Suprapubic skin (tissue), 4 donors: ENCODE results near the gene AKAP17A. TPM values are rescaled to one million over a fixed set of nuclear protein-coding genes. Genes with fewer than 3 reads are reported as not detected.

Source experiments
- DNase-seq, 2 donors: peaks; one replicate each; pipeline ENCODE4 v3.0.0-alpha.2; 2019; ENCODE audit warnings: low spot score in 2 of 2
- H3K27ac ChIP-seq: fragments of 200-600 bp; sonication (generic); one replicate; pipeline ENCODE4 v1.5.1; 2019
- H3K27me3 ChIP-seq: fragments of 200-600 bp; sonication (generic); one replicate; pipeline ENCODE4 v1.5.1; 2019
- H3K36me3 ChIP-seq: fragments of 200-600 bp; sonication (generic); one replicate; pipeline ENCODE4 v1.5.1; 2019
- H3K4me1 ChIP-seq: fragments of 200-600 bp; sonication (generic); one replicate; pipeline ENCODE4 v1.5.1; 2019
- H3K4me3 ChIP-seq: fragments of 200-600 bp; sonication (generic); one replicate; pipeline ENCODE4 v1.5.1; 2019; ENCODE audit warnings: mild to moderate bottlenecking
- H3K9me3 ChIP-seq: fragments of 200-600 bp; sonication (generic); one replicate; pipeline ENCODE4 v1.5.1; 2019
- EP300 ChIP-seq: sonication (generic); formaldehyde crosslinking; IDR thresholded peaks from one replicate; pipeline ENCODE4 v1.6.1; 2017; ENCODE audit warnings: antibody characterized with exemption
- POLR2A ChIP-seq, 2 donors: fragments of 450-650 bp; IDR thresholded peaks; one replicate each; pipeline ENCODE4 v1.6.1; 2017; ENCODE audit warnings: antibody characterized with exemption in 2 of 2, mild to moderate bottlenecking in 2 of 2, moderate library complexity in 2 of 2
- POLR2AphosphoS5 ChIP-seq, 3 donors: sonication (generic); formaldehyde crosslinking; IDR thresholded peaks; one replicate each; pipeline ENCODE4 v1.6.1; 2017; ENCODE audit warnings: antibody characterized with exemption in 3 of 3
- WGBS: methylation state at CpG from one replicate; pipeline ENCODE4 v1.1.5; 2018; 5-methylcytosine and 5-hydroxymethylcytosine counted together
- total RNA-seq, 4 donors: library from RNA; depleted of rRNA; stranded (reverse); fragments of >200 nt; gene quantifications; one replicate each; pipeline ENCODE4 v1.1.0, GENCODE V29; 2016
- TF ChIP-seq, protein P1 (sequence below), 2 donors: fragments of 200-600 bp in 1 of 2; fragments of 450-650 bp in 1 of 2; sonication (generic) in 1 of 2; IDR thresholded peaks; one replicate each; pipeline ENCODE4 v1.5.1; 2016 to 2019; ENCODE audit warnings: antibody characterized with exemption in 2 of 2, mild to moderate bottlenecking in 1 of 2, moderate library complexity in 1 of 2

The AKAP17A gene
- total RNA-seq, 4 donors from 2014 or later: 31.4 to 86.7 (median 37.9) TPM

DNA sequence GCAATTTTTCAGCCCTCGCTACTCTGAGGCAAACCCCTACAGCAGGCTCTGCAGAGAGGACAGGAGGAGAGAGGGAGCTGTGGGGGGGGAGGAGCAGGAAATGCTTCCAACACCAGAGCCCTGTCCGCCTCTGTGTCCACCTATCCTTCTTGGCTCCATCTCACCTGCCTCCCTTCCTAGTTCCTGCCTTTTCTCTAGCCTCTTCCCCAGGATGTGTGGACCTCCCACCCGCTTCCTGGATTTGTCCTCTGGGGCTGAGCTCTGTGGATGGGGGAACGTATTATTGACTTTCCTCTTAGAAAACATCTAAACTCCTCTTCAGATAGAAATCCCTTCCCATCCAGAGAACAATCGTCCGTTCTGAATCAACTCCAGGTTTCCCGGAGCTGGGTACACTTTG is 37.8 kb downstream of the AKAP17A start:
- Histone ChIP-seq H3K27ac (no peak overlapping the region), H3K9me3 (no peaks in the 10 kb centered on the region), H3K4me1 (no peaks in the 10 kb centered on the region), H3K36me3 (no peaks in the 10 kb centered on the region), H3K4me3 (no peak overlapping the region), H3K27me3 (no peaks in the 10 kb centered on the region)
- 81% methylated on average over 6 of the region's 7 CpGs for WGBS
- TF ChIP-seq POLR2A (IDR thresholded peaks at IDR 0.05) (no peak), EP300 (no peak), POLR2AphosphoS5 (IDR thresholded peaks at IDR 0.05) (no peak)
- TF ChIP-seq, protein P1, sequence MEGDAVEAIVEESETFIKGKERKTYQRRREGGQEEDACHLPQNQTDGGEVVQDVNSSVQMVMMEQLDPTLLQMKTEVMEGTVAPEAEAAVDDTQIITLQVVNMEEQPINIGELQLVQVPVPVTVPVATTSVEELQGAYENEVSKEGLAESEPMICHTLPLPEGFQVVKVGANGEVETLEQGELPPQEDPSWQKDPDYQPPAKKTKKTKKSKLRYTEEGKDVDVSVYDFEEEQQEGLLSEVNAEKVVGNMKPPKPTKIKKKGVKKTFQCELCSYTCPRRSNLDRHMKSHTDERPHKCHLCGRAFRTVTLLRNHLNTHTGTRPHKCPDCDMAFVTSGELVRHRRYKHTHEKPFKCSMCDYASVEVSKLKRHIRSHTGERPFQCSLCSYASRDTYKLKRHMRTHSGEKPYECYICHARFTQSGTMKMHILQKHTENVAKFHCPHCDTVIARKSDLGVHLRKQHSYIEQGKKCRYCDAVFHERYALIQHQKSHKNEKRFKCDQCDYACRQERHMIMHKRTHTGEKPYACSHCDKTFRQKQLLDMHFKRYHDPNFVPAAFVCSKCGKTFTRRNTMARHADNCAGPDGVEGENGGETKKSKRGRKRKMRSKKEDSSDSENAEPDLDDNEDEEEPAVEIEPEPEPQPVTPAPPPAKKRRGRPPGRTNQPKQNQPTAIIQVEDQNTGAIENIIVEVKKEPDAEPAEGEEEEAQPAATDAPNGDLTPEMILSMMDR (IDR thresholded peaks at IDR 0.05): no peak
- DNase-seq: no peak

GRCh38 chrX:1646009-1646408 is 54.6 kb downstream of the AKAP17A start:
- TF ChIP-seq EP300 (no peak), POLR2A (IDR thresholded peaks at IDR 0.05) (no peak), POLR2AphosphoS5 (IDR thresholded peaks at IDR 0.05) (no peak)
- TF ChIP-seq, protein P1 (IDR thresholded peaks at IDR 0.05): no peak
- H3K9me3 ChIP-seq: peaks cover 10% of the 10 kb centered on the region
- no peaks in the 10 kb centered on the region for H3K36me3 ChIP-seq

DNA sequence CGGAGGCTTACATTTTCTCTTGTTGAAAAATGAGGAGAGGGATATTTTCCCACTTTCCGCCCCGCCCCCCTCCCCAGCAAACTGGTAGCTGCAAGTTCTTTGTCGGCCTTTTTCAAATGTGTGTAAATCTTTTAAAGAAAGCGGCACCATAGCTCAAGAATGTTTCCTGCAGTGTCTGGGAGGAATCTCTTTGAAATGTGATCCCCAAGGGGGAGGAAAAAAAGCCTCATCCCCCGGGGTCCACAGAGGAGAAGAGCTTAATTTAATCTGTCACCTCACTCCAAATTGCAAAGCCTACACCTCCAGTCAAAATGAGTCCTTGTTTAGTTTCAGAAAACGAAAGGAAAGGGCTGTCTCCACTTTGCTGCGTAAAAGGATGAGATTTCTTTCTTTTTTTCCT is 58.2 kb downstream of the AKAP17A start:
- no peak for DNase-seq
- 16% methylated on average over 8 of the region's 8 CpGs for WGBS
- TF ChIP-seq, protein P1 (IDR thresholded peaks at IDR 0.05): no peak
- TF ChIP-seq POLR2AphosphoS5 (IDR thresholded peaks at IDR 0.05): no peak
- TF ChIP-seq EP300: no peak
- TF ChIP-seq POLR2A (IDR thresholded peaks at IDR 0.05): no peak
- H3K4me3 ChIP-seq: no peak overlapping the region
- no peaks in the 10 kb centered on the region for H3K27me3 ChIP-seq
- no peak overlapping the region for H3K27ac ChIP-seq
- no peaks in the 10 kb centered on the region for H3K36me3 ChIP-seq
- peaks cover 10% of the 10 kb centered on the region for H3K9me3 ChIP-seq
- H3K4me1 ChIP-seq: no peaks in the 10 kb centered on the region

More at GRCh38 chrX:1646009-1646408, 54.6 kb downstream of the AKAP17A start:
- DNase-seq: no peak
- Histone ChIP-seq H3K27ac (no peak overlapping the region), H3K4me3 (no peak overlapping the region), H3K4me1 (no peaks in the 10 kb centered on the region), H3K27me3 (no peaks in the 10 kb centered on the region)

Other genes starting within 250 kb of the AKAP17A start
- gene SLC25A6, start 199.5 kb upstream of the AKAP17A start, total RNA-seq: 100 to 1,000 TPM; 250 to 408 (median 336) TPM
- 10 to 100 TPM; 19.4 to 27.7 (median 24.4) TPM for gene ASMTL, start 138.7 kb upstream of the AKAP17A start, total RNA-seq
- gene P2RY8, start 54.4 kb upstream of the AKAP17A start, total RNA-seq: under 1 TPM in 1 of 4 donors, not detected in 3; 0.25 TPM
- gene ASMT, start 23.5 kb downstream of the AKAP17A start, total RNA-seq: under 1 TPM in 1 of 4 donors, not detected in 3; 0.68 TPM